ENCODE data around the gene KBTBD3.

KBTBD3 gene

GRCh38 chr11:106076919-106077608 lies at the start of gene KBTBD3:
KBTBD3 (minus strand) TSS chr11:106077347; CDS start chr11:106059097, 18,250 bp downstream.
- H3K4me1 ChIP-seq (ENCODE audit: control insufficient read depth, insufficient read depth, low read length) = peaks cover 6% of the 10 kb centered on the region
- H3K9ac ChIP-seq (ENCODE audit: low read depth, low read length) = peak within 1 kb of the TSS; percentile 93
- peaks cover 3% of the 10 kb centered on the region for H3K36me3 ChIP-seq (ENCODE audit: control insufficient read depth, insufficient read depth, low read length)
- H3K27me3 ChIP-seq (ENCODE audit: control insufficient read depth, insufficient read depth, low read length) = no peaks in the 10 kb centered on the region
- no peaks in the 10 kb centered on the region for H3K9me3 ChIP-seq (ENCODE audit: control insufficient read depth, insufficient read depth, low read length)
- peak within 1 kb of the TSS; percentile 95 for H3K4me3 ChIP-seq (ENCODE audit: low read depth, low read length)

- Histone ChIP-seq H3K9me3 (ENCODE audit: control insufficient read depth, insufficient read depth, low read length) (no peaks in the 10 kb centered on the region), H3K9ac (ENCODE audit: low read depth, low read length) (no peak overlapping the region), H3K4me1 (ENCODE audit: control insufficient read depth, insufficient read depth, low read length) (no peaks in the 10 kb centered on the region), H3K4me3 (ENCODE audit: low read depth, low read length) (no peak overlapping the region), H3K27me3 (ENCODE audit: control insufficient read depth, insufficient read depth, low read length) (no peaks in the 10 kb centered on the region), H3K36me3 (ENCODE audit: control insufficient read depth, insufficient read depth, low read length) (no peaks in the 10 kb centered on the region)
Observed at GRCh38 chr11:106121570-106122320, 44.6 kb upstream of the KBTBD3 start.

- no peaks in the 10 kb centered on the region for H3K9me3 ChIP-seq (ENCODE audit: control insufficient read depth, insufficient read depth, low read length)
- H3K27me3 ChIP-seq (ENCODE audit: control insufficient read depth, insufficient read depth, low read length) = no peaks in the 10 kb centered on the region
- H3K4me1 ChIP-seq (ENCODE audit: control insufficient read depth, insufficient read depth, low read length) = peaks cover 1% of the 10 kb centered on the region
- H3K9ac ChIP-seq (ENCODE audit: low read depth, low read length) = no peak overlapping the region
- no peaks in the 10 kb centered on the region for H3K36me3 ChIP-seq (ENCODE audit: control insufficient read depth, insufficient read depth, low read length)
- no peak overlapping the region for H3K4me3 ChIP-seq (ENCODE audit: low read depth, low read length)
Observed at GRCh38 chr11:106105986-106106385, 28.8 kb upstream of the KBTBD3 start.

GRCh38 chr11:106101819-106102218 lies 24.7 kb upstream of the KBTBD3 start:
- H3K36me3 ChIP-seq (ENCODE audit: control insufficient read depth, insufficient read depth, low read length) = peaks cover 4% of the 10 kb centered on the region
- H3K9ac ChIP-seq (ENCODE audit: low read depth, low read length) = no peak overlapping the region
- peaks cover 2% of the 10 kb centered on the region for H3K4me1 ChIP-seq (ENCODE audit: control insufficient read depth, insufficient read depth, low read length)
- no peak overlapping the region for H3K4me3 ChIP-seq (ENCODE audit: low read depth, low read length)
- no peaks in the 10 kb centered on the region for H3K27me3 ChIP-seq (ENCODE audit: control insufficient read depth, insufficient read depth, low read length)
- no peaks in the 10 kb centered on the region for H3K9me3 ChIP-seq (ENCODE audit: control insufficient read depth, insufficient read depth, low read length)

GRCh38 chr11:106101370-106101769 lies 24.2 kb upstream of the KBTBD3 start:
- H3K4me1 ChIP-seq (ENCODE audit: control insufficient read depth, insufficient read depth, low read length) = peaks cover 2% of the 10 kb centered on the region
- H3K9me3 ChIP-seq (ENCODE audit: control insufficient read depth, insufficient read depth, low read length) = no peaks in the 10 kb centered on the region
- H3K4me3 ChIP-seq (ENCODE audit: low read depth, low read length) = no peak overlapping the region
- H3K9ac ChIP-seq (ENCODE audit: low read depth, low read length) = no peak overlapping the region
- H3K36me3 ChIP-seq (ENCODE audit: control insufficient read depth, insufficient read depth, low read length) = peaks cover 4% of the 10 kb centered on the region
- no peaks in the 10 kb centered on the region for H3K27me3 ChIP-seq (ENCODE audit: control insufficient read depth, insufficient read depth, low read length)

GRCh38 chr11:106098893-106099553 lies 21.9 kb upstream of the KBTBD3 start:
- Histone ChIP-seq H3K36me3 (ENCODE audit: control insufficient read depth, insufficient read depth, low read length) (peaks cover 6% of the 10 kb centered on the region), H3K9me3 (ENCODE audit: control insufficient read depth, insufficient read depth, low read length) (no peaks in the 10 kb centered on the region), H3K9ac (ENCODE audit: low read depth, low read length) (no peak overlapping the region), H3K4me1 (ENCODE audit: control insufficient read depth, insufficient read depth, low read length) (peaks cover 2% of the 10 kb centered on the region), H3K27me3 (ENCODE audit: control insufficient read depth, insufficient read depth, low read length) (no peaks in the 10 kb centered on the region), H3K4me3 (ENCODE audit: low read depth, low read length) (no peak overlapping the region)

GRCh38 chr11:106092446-106092845 lies 15.3 kb upstream of the KBTBD3 start:
- H3K4me3 ChIP-seq (ENCODE audit: low read depth, low read length) = no peak overlapping the region
- no peaks in the 10 kb centered on the region for H3K4me1 ChIP-seq (ENCODE audit: control insufficient read depth, insufficient read depth, low read length)
- H3K9ac ChIP-seq (ENCODE audit: low read depth, low read length) = no peak overlapping the region
- no peaks in the 10 kb centered on the region for H3K9me3 ChIP-seq (ENCODE audit: control insufficient read depth, insufficient read depth, low read length)
- H3K36me3 ChIP-seq (ENCODE audit: control insufficient read depth, insufficient read depth, low read length) = peaks cover 8% of the 10 kb centered on the region
- H3K27me3 ChIP-seq (ENCODE audit: control insufficient read depth, insufficient read depth, low read length) = no peaks in the 10 kb centered on the region

GRCh38 chr11:106091480-106092123 lies 14.5 kb upstream of the KBTBD3 start:
- H3K4me3 ChIP-seq (ENCODE audit: low read depth, low read length) = no peak overlapping the region
- H3K9me3 ChIP-seq (ENCODE audit: control insufficient read depth, insufficient read depth, low read length) = no peaks in the 10 kb centered on the region
- no peaks in the 10 kb centered on the region for H3K27me3 ChIP-seq (ENCODE audit: control insufficient read depth, insufficient read depth, low read length)
- peaks cover 5% of the 10 kb centered on the region for H3K36me3 ChIP-seq (ENCODE audit: control insufficient read depth, insufficient read depth, low read length)
- H3K9ac ChIP-seq (ENCODE audit: low read depth, low read length) = no peak overlapping the region
- H3K4me1 ChIP-seq (ENCODE audit: control insufficient read depth, insufficient read depth, low read length) = no peaks in the 10 kb centered on the region

GRCh38 chr11:106088896-106089295 lies 11.7 kb upstream of the KBTBD3 start:
- Histone ChIP-seq H3K9me3 (ENCODE audit: control insufficient read depth, insufficient read depth, low read length) (no peaks in the 10 kb centered on the region), H3K9ac (ENCODE audit: low read depth, low read length) (no peak overlapping the region), H3K4me3 (ENCODE audit: low read depth, low read length) (no peak overlapping the region), H3K27me3 (ENCODE audit: control insufficient read depth, insufficient read depth, low read length) (no peaks in the 10 kb centered on the region), H3K36me3 (ENCODE audit: control insufficient read depth, insufficient read depth, low read length) (peaks cover 1% of the 10 kb centered on the region), H3K4me1 (ENCODE audit: control insufficient read depth, insufficient read depth, low read length) (no peaks in the 10 kb centered on the region)

- no peaks in the 10 kb centered on the region for H3K9me3 ChIP-seq (ENCODE audit: control insufficient read depth, insufficient read depth, low read length)
- H3K4me3 ChIP-seq (ENCODE audit: low read depth, low read length) = no peak overlapping the region
- no peak overlapping the region for H3K9ac ChIP-seq (ENCODE audit: low read depth, low read length)
- peaks cover 1% of the 10 kb centered on the region for H3K36me3 ChIP-seq (ENCODE audit: control insufficient read depth, insufficient read depth, low read length)
- H3K27me3 ChIP-seq (ENCODE audit: control insufficient read depth, insufficient read depth, low read length) = no peaks in the 10 kb centered on the region
- no peaks in the 10 kb centered on the region for H3K4me1 ChIP-seq (ENCODE audit: control insufficient read depth, insufficient read depth, low read length)
Observed at GRCh38 chr11:106087815-106088435, 10.8 kb upstream of the KBTBD3 start.

GRCh38 chr11:106086850-106087249 lies 9.7 kb upstream of the KBTBD3 start:
- no peaks in the 10 kb centered on the region for H3K27me3 ChIP-seq (ENCODE audit: control insufficient read depth, insufficient read depth, low read length)
- peaks cover 7% of the 10 kb centered on the region for H3K36me3 ChIP-seq (ENCODE audit: control insufficient read depth, insufficient read depth, low read length)
- H3K4me1 ChIP-seq (ENCODE audit: control insufficient read depth, insufficient read depth, low read length) = no peaks in the 10 kb centered on the region
- H3K9ac ChIP-seq (ENCODE audit: low read depth, low read length) = no peak overlapping the region
- no peaks in the 10 kb centered on the region for H3K9me3 ChIP-seq (ENCODE audit: control insufficient read depth, insufficient read depth, low read length)
- H3K4me3 ChIP-seq (ENCODE audit: low read depth, low read length) = no peak overlapping the region

Measured in iPS-15b (cell line).